Nephron progenitor cell (in vitro differentiated cells): ENCODE measurements around the gene SLC66A1.

ENCODE experiments used
- DNase-seq: peaks from one replicate; pipeline ENCODE4 v3.0.0; 2021
- H3K27ac Mint-ChIP-seq: 2 replicates; pipeline ENCODE4 v1.8.0; 2021; ENCODE audit warnings: mild to moderate bottlenecking, moderate library complexity, mixed read lengths
- H3K27me3 Mint-ChIP-seq: 2 replicates; pipeline ENCODE4 v1.8.0; 2021; ENCODE audit warnings: mild to moderate bottlenecking, low read depth, mixed read lengths; ENCODE audit not compliant: poor library complexity
- H3K36me3 Mint-ChIP-seq: 2 replicates; pipeline ENCODE4 v1.8.0; 2021; ENCODE audit warnings: low read depth, mixed read lengths
- H3K4me1 Mint-ChIP-seq: 2 replicates; pipeline ENCODE4 v1.8.0; 2021; ENCODE audit warnings: mixed read lengths
- H3K4me3 Mint-ChIP-seq: 2 replicates; pipeline ENCODE4 v1.8.0; 2021; ENCODE audit warnings: mild to moderate bottlenecking, moderate library complexity, mixed read lengths
- H3K9me3 Mint-ChIP-seq: 2 replicates; pipeline ENCODE4 v1.8.0; 2021; ENCODE audit warnings: mild to moderate bottlenecking, moderate library complexity, mixed read lengths
- TF ChIP-seq, protein P1 (sequence below): fragments of 200-600 bp; sonication (generic); IDR thresholded peaks from 2 replicates; pipeline ENCODE4 v1.5.0; 2021; ENCODE audit warnings: antibody characterized with exemption

The SLC66A1 gene

DNA sequence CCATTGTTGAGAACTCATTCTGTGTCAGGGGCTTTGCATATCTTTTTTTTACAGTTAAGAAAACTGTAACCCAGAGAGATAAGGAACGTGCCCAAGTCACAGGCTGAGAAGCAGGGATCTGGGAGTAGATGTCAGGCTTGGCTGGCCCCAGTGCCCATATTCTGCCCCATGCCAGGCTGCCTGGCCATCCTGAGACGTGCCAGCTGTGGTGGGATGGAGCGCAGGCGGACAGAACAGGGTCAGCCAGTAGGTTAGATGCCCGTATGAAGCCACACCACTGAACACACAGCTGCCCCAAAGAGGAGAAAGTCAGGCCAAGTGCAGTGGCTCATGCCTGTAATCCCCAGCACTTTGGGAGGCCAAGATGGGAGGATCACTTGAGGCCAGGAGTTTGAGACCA is 55.9 kb downstream of the SLC66A1 start:
- Mint-ChIP-seq H3K4me3 (no peak overlapping the region), H3K4me1 (peaks cover 31% of the 10 kb centered on the region), H3K36me3 (peaks cover 5% of the 10 kb centered on the region), H3K27ac (no peak overlapping the region), H3K9me3 (no peaks in the 10 kb centered on the region), H3K27me3 (no peaks in the 10 kb centered on the region)
- DNase-seq: no peak
- TF ChIP-seq, protein P1, sequence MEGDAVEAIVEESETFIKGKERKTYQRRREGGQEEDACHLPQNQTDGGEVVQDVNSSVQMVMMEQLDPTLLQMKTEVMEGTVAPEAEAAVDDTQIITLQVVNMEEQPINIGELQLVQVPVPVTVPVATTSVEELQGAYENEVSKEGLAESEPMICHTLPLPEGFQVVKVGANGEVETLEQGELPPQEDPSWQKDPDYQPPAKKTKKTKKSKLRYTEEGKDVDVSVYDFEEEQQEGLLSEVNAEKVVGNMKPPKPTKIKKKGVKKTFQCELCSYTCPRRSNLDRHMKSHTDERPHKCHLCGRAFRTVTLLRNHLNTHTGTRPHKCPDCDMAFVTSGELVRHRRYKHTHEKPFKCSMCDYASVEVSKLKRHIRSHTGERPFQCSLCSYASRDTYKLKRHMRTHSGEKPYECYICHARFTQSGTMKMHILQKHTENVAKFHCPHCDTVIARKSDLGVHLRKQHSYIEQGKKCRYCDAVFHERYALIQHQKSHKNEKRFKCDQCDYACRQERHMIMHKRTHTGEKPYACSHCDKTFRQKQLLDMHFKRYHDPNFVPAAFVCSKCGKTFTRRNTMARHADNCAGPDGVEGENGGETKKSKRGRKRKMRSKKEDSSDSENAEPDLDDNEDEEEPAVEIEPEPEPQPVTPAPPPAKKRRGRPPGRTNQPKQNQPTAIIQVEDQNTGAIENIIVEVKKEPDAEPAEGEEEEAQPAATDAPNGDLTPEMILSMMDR: no peak

DNA sequence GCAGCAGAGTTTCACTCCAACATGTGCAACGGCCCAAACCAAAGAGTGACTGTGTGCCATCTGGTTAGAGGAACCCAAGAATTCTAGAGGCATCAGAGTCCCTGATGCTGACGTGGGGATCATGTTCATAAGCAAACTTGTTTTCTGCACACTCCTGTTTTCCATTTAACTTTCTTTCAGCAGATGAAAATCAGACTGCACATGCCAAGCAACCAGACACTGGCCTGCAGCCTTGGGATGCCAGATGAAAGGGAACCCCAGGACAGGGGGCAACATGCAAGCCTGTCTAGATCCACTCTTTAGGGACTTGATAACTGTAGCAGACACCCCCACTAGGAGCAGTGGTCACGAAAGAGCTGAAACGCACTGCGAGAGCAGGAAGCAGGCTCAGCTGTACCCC is 56.8 kb downstream of the SLC66A1 start:
- Mint-ChIP-seq H3K4me3 (no peak overlapping the region), H3K9me3 (no peaks in the 10 kb centered on the region), H3K27me3 (peaks cover 2% of the 10 kb centered on the region), H3K27ac (no peak overlapping the region), H3K36me3 (peaks cover 5% of the 10 kb centered on the region), H3K4me1 (peaks cover 25% of the 10 kb centered on the region)
- TF ChIP-seq, protein P1: no peak
- DNase-seq: no peak

DNA sequence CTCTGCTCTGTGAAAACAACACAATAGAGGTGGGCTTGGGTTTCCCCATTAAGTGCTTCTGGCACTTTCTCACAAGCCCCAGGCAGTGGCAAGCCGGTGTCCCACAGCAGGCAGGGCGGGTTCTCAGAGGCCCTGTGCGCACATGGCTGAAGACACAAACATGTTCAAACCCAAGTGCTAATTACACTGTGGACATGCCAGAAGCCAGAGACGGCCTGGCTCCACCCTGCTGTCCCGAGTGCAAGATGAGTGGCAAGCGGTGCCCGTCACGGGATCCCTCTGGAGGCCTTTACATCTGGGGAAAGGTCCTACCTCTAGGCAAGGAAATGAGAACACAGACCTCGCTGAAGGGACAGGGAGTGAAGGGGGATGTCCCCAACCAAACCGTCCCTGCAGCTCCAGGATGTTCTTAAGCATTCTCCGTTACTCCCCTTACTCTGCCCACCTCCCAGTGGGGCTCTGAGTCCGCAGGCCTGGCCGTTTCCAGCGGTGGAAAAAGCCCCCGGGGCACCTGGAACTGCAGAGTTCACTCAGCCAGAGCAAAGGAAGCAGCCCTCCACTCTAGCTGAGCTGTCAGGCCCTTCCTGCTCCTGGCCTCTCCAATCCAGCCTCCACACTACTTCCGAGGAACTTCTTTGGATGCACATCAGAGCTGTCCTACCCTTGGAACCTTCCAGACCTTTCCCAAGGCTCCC is 57.4 kb downstream of the SLC66A1 start:
- TF ChIP-seq, protein P1: no peak
- Mint-ChIP-seq H3K27ac (peak overlapping the region; percentile 94), H3K4me1 (peaks cover 25% of the 10 kb centered on the region), H3K27me3 (peaks cover 2% of the 10 kb centered on the region), H3K4me3 (no peak overlapping the region), H3K9me3 (no peaks in the 10 kb centered on the region), H3K36me3 (peaks cover 7% of the 10 kb centered on the region)
- DNase-seq: no peak

DNA sequence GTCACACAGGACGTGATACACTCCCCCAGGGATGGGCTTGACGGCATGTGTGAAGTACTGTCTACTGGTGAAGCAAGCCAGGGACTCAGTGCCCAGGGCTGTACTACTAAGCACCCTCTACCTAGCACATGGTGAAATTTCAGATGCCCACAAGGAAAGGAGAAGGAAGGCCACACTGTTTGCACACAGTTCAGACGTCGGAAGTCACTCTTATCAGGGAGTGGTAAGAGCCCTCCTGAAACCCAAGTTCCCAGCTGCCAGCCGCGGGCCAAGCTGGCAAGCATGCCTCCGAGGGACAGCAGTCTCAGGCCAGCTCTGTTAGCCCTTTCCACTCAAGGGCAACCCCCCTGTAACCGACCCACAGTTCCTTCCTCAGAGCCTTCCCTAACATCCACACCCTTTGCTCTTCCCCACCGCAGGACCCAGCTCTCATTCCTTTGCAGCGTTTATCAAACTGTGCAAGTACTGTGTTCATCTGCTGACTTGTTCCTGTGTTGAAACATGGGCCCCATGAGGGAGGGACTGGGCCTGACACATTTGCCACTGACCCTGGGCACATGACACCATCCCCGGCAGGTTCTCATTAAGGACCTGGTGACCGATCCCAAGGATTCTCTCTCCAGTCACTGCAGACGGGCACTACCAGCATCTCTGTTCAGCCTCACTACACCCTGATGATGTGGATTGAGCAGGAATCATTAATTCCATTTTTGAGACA is 58.5 kb downstream of the SLC66A1 start:
- Mint-ChIP-seq H3K27ac (peak overlapping the region; percentile 94), H3K36me3 (peaks cover 7% of the 10 kb centered on the region), H3K27me3 (peaks cover 2% of the 10 kb centered on the region), H3K9me3 (no peaks in the 10 kb centered on the region), H3K4me1 (peaks cover 25% of the 10 kb centered on the region), H3K4me3 (no peak overlapping the region)
- TF ChIP-seq, protein P1: no peak
- no peak for DNase-seq

DNA sequence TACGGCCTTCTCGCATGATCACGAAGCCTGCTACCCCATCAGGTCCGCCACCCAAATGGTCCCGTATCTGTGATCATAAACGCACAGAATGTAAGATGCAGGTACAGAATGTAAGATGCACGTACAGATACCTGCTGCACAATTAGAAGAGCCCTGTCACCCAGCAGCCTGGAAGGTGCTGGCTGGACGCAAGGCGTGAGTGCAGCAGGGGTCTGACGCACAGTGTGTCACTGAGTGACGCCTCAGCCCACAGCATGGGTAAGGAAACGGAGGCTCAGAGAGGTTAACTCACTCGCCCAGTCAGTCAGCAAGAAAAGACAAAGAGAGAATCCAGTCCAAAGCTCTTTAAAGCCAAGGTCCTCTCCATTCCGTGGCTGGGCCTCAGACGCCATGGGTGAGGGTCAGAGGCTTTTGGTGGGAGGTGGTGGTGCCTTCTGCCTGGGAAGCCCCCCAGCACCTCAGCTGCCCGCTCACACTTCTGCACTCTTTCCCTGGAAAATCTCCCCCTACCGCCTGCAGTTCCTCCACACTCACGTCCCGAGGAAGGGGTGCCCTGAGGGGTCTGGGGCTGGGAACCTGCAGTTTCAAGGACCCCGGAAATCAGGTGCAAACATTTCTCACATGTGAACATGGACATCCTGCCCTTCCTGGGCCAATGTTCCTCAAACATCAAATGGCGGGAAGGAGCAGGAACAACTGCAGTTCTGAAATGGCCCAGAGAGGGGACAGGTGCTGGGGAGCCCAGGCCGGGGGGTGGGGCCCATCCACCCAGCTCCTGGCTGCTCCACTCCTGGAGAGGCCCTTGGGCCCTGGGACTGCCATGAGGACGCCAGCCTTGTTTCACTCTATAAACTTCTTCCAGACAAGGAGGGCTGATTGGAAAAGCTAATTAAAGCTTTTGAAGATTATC is 59.4 kb downstream of the SLC66A1 start:
- TF ChIP-seq, protein P1: no peak
- no peak for DNase-seq
- Mint-ChIP-seq H3K27ac (no peak overlapping the region), H3K27me3 (peaks cover 2% of the 10 kb centered on the region), H3K4me1 (peaks cover 25% of the 10 kb centered on the region), H3K4me3 (no peak overlapping the region), H3K9me3 (no peaks in the 10 kb centered on the region), H3K36me3 (peaks cover 12% of the 10 kb centered on the region)
